GM18861 (cell line): Measurements from ENCODE around the gene NUDT4.

Experiments
- ATAC-seq: cut with Tn5 transposase; IDR thresholded peaks from one replicate; pipeline ENCODE4 v1.9.1; 2021; ENCODE audit not compliant: unreplicated experiment

Gene NUDT4

GRCh38 chr12:93451423-93452158 lies 73.9 kb downstream of the NUDT4 start:
- no peak for ATAC-seq

- no peak for ATAC-seq
These were observed 75.9 kb downstream of the NUDT4 start for GRCh38 chr12:93453633-93454032.

GRCh38 chr12:93456077-93456476 lies 78.4 kb downstream of the NUDT4 start:
- no peak for ATAC-seq
